Head of caudate nucleus (tissue), 42 donors: ENCODE results near the gene DDX24.

Source experiments
- DNase-seq, 42 donors: peaks; one replicate each; pipeline versions ENCODE4 v3.0.0 to v3.0.0-alpha.2; 2020 to 2021; ENCODE audit warnings: mixed read lengths in 7 of 42
- intact Hi-C: fragments of 100-400 bp; cut with DNase I; formaldehyde crosslinking; loops from one replicate; pipeline ENCODE4 v1.15.0; 2022

DDX24 gene

GRCh38 chr14:94001501-94002396 lies 79.3 kb downstream of the DDX24 start:
- intact Hi-C loops: loop anchor here (2.0 kb wide), 1 partner anchor 63 kb away; no protein-coding TSS in a partner anchor
- DNase-seq: peak; percentile 35 to 85 (median 64)

GRCh38 chr14:94001016-94001415 lies 80.0 kb downstream of the DDX24 start:
- intact Hi-C loops: loop anchor here (2.0 kb wide), 1 partner anchor 62 kb away; no protein-coding TSS in a partner anchor
- no peak for DNase-seq

- DNase-seq: no peak
- intact Hi-C loops: loop anchor here (2.0 kb wide), 1 partner anchor 61 kb away; no protein-coding TSS in a partner anchor
Observed at GRCh38 chr14:94000267-94000666, 80.7 kb downstream of the DDX24 start.

GRCh38 chr14:93999573-93999972 lies 81.4 kb downstream of the DDX24 start:
- intact Hi-C loops: no loop called here

GRCh38 chr14:93998871-93999403 lies 82.1 kb downstream of the DDX24 start:
- intact Hi-C loops: no loop called here
- no peak for DNase-seq

More at GRCh38 chr14:93999573-93999972, 81.4 kb downstream of the DDX24 start:
- no peak for DNase-seq
